ENCODE data around the gene BOC. TPM values are rescaled to one million over a fixed set of nuclear protein-coding genes. Genes with fewer than 3 reads are reported as not detected.

The BOC gene
- total RNA-seq, 1 donor from 2014 or later, result 93.1 TPM

- H3K36me3 ChIP-seq, result no peaks in the 10 kb centered on the region
- no peak overlapping the region for H3K27ac ChIP-seq
- no peak overlapping the region for H3K4me3 ChIP-seq
- TF ChIP-seq POLR2AphosphoS5 (IDR thresholded peaks at IDR 0.05; ENCODE audit: insufficient read depth in 1 of 2, low read depth in 1 of 2) (no peak), POLR2A (IDR thresholded peaks at IDR 0.05) (no peak)
- TF ChIP-seq, protein P1, sequence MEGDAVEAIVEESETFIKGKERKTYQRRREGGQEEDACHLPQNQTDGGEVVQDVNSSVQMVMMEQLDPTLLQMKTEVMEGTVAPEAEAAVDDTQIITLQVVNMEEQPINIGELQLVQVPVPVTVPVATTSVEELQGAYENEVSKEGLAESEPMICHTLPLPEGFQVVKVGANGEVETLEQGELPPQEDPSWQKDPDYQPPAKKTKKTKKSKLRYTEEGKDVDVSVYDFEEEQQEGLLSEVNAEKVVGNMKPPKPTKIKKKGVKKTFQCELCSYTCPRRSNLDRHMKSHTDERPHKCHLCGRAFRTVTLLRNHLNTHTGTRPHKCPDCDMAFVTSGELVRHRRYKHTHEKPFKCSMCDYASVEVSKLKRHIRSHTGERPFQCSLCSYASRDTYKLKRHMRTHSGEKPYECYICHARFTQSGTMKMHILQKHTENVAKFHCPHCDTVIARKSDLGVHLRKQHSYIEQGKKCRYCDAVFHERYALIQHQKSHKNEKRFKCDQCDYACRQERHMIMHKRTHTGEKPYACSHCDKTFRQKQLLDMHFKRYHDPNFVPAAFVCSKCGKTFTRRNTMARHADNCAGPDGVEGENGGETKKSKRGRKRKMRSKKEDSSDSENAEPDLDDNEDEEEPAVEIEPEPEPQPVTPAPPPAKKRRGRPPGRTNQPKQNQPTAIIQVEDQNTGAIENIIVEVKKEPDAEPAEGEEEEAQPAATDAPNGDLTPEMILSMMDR (IDR thresholded peaks at IDR 0.05), result no peak
- DNase-seq (ENCODE audit: extremely low spot score in 2 of 2), result no peak
- no peaks in the 10 kb centered on the region for H3K27me3 ChIP-seq
- H3K9me3 ChIP-seq, result no peaks in the 10 kb centered on the region
- intact Hi-C loops (cut with DNase I), result no loop called here
- no peaks in the 10 kb centered on the region for H3K4me1 ChIP-seq
Observed at GRCh38 chr3:113293348-113293747, 82.0 kb downstream of the BOC start.

- intact Hi-C loops (cut with DNase I), result no loop called here
- Histone ChIP-seq H3K4me3 (no peak overlapping the region), H3K4me1 (no peaks in the 10 kb centered on the region), H3K9me3 (no peaks in the 10 kb centered on the region), H3K27me3 (no peaks in the 10 kb centered on the region), H3K36me3 (no peaks in the 10 kb centered on the region), H3K27ac (no peak overlapping the region)
- TF ChIP-seq POLR2AphosphoS5 (IDR thresholded peaks at IDR 0.05; ENCODE audit: insufficient read depth in 1 of 2, low read depth in 1 of 2) (no peak), POLR2A (IDR thresholded peaks at IDR 0.05) (no peak)
- TF ChIP-seq, protein P1 (IDR thresholded peaks at IDR 0.05), result no peak
- no peak for DNase-seq (ENCODE audit: extremely low spot score in 2 of 2)
Observed at GRCh38 chr3:113295463-113295862, 84.1 kb downstream of the BOC start.

GRCh38 chr3:113297287-113297686 is 85.9 kb downstream of the BOC start:
- H3K9me3 ChIP-seq, result no peaks in the 10 kb centered on the region
- no peaks in the 10 kb centered on the region for H3K36me3 ChIP-seq
- no peaks in the 10 kb centered on the region for H3K4me1 ChIP-seq
- intact Hi-C loops (cut with DNase I), result no loop called here
- H3K27me3 ChIP-seq, result no peaks in the 10 kb centered on the region
- no peak overlapping the region for H3K4me3 ChIP-seq
- DNase-seq (ENCODE audit: extremely low spot score in 2 of 2), result no peak
- no peak for TF ChIP-seq POLR2AphosphoS5 (IDR thresholded peaks at IDR 0.05; ENCODE audit: insufficient read depth in 1 of 2, low read depth in 1 of 2)
- no peak for TF ChIP-seq POLR2A (IDR thresholded peaks at IDR 0.05)
- TF ChIP-seq, protein P1 (IDR thresholded peaks at IDR 0.05), result no peak
- H3K27ac ChIP-seq, result no peak overlapping the region

GRCh38 chr3:113297841-113298240 is 86.5 kb downstream of the BOC start:
- Histone ChIP-seq H3K27me3 (no peaks in the 10 kb centered on the region), H3K27ac (no peak overlapping the region), H3K9me3 (no peaks in the 10 kb centered on the region), H3K4me1 (no peaks in the 10 kb centered on the region), H3K4me3 (no peak overlapping the region), H3K36me3 (no peaks in the 10 kb centered on the region)
- TF ChIP-seq POLR2AphosphoS5 (IDR thresholded peaks at IDR 0.05; ENCODE audit: insufficient read depth in 1 of 2, low read depth in 1 of 2) (no peak), POLR2A (IDR thresholded peaks at IDR 0.05) (no peak)
- TF ChIP-seq, protein P1 (IDR thresholded peaks at IDR 0.05), result no peak
- intact Hi-C loops (cut with DNase I), result no loop called here
- no peak for DNase-seq (ENCODE audit: extremely low spot score in 2 of 2)

- H3K27ac ChIP-seq, result no peak overlapping the region
- H3K4me3 ChIP-seq, result no peak overlapping the region
- H3K36me3 ChIP-seq, result no peaks in the 10 kb centered on the region
- no peaks in the 10 kb centered on the region for H3K4me1 ChIP-seq
- H3K9me3 ChIP-seq, result no peaks in the 10 kb centered on the region
- no peaks in the 10 kb centered on the region for H3K27me3 ChIP-seq
- intact Hi-C loops (cut with DNase I), result no loop called here
- TF ChIP-seq POLR2AphosphoS5 (IDR thresholded peaks at IDR 0.05; ENCODE audit: insufficient read depth in 1 of 2, low read depth in 1 of 2) (no peak), POLR2A (IDR thresholded peaks at IDR 0.05) (no peak)
- TF ChIP-seq, protein P1 (IDR thresholded peaks at IDR 0.05), result no peak
- no peak for DNase-seq (ENCODE audit: extremely low spot score in 2 of 2)
Observed at GRCh38 chr3:113300596-113300995, 89.2 kb downstream of the BOC start.
